Putamen (tissue), 1 donor: ENCODE measurements around the gene SRC.
"Not testable (repeated sequence)": the region's sequence is repeated elsewhere in the genome, so short reads cannot be mapped to it uniquely, and the experiment has no call there.

ENCODE experiments used
- DNase-seq: peaks from one replicate; pipeline ENCODE4 v3.0.0-alpha.2; 2016; ENCODE audit warnings: low spot score

Gene SRC

GRCh38 chr20:37363221-37364012, 17.5 kb downstream of the SRC start:
- no peak for DNase-seq

GRCh38 chr20:37364013-37364926, 18.3 kb downstream of the SRC start:
- DNase-seq, result no peak

- no peak for DNase-seq
Measured at GRCh38 chr20:37364927-37365272, 19.0 kb downstream of the SRC start.

- DNase-seq, result no peak
Measured at GRCh38 chr20:37365760-37366638, 20.1 kb downstream of the SRC start.

GRCh38 chr20:37366743-37367142, 20.8 kb downstream of the SRC start:
- DNase-seq, result no peak

GRCh38 chr20:37369846-37370245, 23.9 kb downstream of the SRC start:
- no peak for DNase-seq

- DNase-seq, result not testable (repeated sequence)
Measured at GRCh38 chr20:37371845-37372244, 25.9 kb downstream of the SRC start.

GRCh38 chr20:37372441-37372840, 26.5 kb downstream of the SRC start:
- no peak for DNase-seq

GRCh38 chr20:37373020-37373598, 27.2 kb downstream of the SRC start:
- no peak for DNase-seq

- DNase-seq, result no peak
Measured at GRCh38 chr20:37375227-37375626, 29.3 kb downstream of the SRC start.

- DNase-seq, result no peak
Measured at GRCh38 chr20:37376324-37376723, 30.4 kb downstream of the SRC start.

- DNase-seq, result no peak
Measured at GRCh38 chr20:37376791-37377190, 30.9 kb downstream of the SRC start.

GRCh38 chr20:37377346-37378081, 31.6 kb downstream of the SRC start:
- DNase-seq, result no peak

GRCh38 chr20:37378420-37378784, 32.5 kb downstream of the SRC start:
- no peak for DNase-seq

- DNase-seq, result no peak
Measured at GRCh38 chr20:37378785-37379598, 33.1 kb downstream of the SRC start.

GRCh38 chr20:37379967-37380828, 34.3 kb downstream of the SRC start:
- DNase-seq, result no peak

- DNase-seq, result no peak
Measured at GRCh38 chr20:37380864-37381579, 35.1 kb downstream of the SRC start.

GRCh38 chr20:37381621-37382471, 35.9 kb downstream of the SRC start:
- no peak for DNase-seq
